22Rv1 (cell line): ENCODE data around the gene ACER1.

ENCODE experiments used
- ZFX ChIP-seq: fragments of 450-650 bp; IDR thresholded peaks from 2 replicates; pipeline ENCODE4 v1.6.1; 2017; ENCODE audit warnings: antibody characterized with exemption, borderline replicate concordance
- TF ChIP-seq, protein P1 (sequence below): fragments of 450-650 bp; IDR thresholded peaks from 2 replicates; pipeline ENCODE4 v1.5.1; 2017; ENCODE audit warnings: mild to moderate bottlenecking

DNA sequence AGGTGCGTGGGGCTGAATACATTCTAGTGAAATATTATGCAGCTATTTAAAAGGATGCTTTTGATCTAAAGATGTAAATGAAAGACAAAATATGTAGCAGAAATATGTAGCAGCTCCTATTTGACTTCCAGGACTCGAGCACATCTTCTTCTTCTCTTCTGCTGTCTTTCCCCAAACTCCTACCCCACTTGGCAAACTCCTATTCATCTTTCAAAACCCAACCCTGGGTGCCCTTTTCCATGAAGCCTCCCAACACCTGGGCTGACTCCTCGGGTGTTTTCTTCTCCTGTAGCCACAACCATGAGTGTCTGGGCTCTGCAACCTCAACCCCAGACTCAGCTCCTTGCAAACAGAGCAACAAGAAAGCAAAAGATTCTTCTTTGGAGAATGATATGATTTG lies 11.1 kb downstream of the ACER1 start:
- TF ChIP-seq, protein P1, sequence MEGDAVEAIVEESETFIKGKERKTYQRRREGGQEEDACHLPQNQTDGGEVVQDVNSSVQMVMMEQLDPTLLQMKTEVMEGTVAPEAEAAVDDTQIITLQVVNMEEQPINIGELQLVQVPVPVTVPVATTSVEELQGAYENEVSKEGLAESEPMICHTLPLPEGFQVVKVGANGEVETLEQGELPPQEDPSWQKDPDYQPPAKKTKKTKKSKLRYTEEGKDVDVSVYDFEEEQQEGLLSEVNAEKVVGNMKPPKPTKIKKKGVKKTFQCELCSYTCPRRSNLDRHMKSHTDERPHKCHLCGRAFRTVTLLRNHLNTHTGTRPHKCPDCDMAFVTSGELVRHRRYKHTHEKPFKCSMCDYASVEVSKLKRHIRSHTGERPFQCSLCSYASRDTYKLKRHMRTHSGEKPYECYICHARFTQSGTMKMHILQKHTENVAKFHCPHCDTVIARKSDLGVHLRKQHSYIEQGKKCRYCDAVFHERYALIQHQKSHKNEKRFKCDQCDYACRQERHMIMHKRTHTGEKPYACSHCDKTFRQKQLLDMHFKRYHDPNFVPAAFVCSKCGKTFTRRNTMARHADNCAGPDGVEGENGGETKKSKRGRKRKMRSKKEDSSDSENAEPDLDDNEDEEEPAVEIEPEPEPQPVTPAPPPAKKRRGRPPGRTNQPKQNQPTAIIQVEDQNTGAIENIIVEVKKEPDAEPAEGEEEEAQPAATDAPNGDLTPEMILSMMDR: no peak
- no peak for TF ChIP-seq ZFX
